AG08396 (cell line): ENCODE results near the gene RANBP3.
A peak's percentile ranks its signal among the peaks of the same experiment; 100 is the strongest.

Source experiments
- DNase-seq: peaks from one replicate; pipeline ENCODE4 v3.0.0; 2012; ENCODE audit warnings: low spot score, mixed read lengths

Gene RANBP3

DNA sequence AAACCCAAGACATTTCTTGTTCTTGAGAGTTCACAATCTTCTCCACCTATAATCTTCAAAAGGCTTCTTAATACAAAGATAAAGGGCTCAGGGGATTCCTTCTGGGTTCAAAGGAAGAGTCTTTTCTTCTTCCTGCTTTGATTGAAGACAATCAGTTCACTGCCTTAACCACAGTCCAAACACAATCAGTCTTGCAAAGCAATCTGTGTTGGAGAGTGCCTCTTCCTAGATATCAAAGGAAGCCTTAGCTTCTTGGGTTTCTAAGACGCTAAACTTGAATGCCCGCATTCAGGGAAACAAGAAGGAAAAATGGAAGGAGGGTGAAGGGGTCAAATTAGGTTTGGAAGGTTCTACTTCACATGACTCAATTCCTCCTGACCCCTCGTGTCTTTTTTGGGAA lies 27.2 kb downstream of the RANBP3 start:
- DNase-seq, result no peak

DNA sequence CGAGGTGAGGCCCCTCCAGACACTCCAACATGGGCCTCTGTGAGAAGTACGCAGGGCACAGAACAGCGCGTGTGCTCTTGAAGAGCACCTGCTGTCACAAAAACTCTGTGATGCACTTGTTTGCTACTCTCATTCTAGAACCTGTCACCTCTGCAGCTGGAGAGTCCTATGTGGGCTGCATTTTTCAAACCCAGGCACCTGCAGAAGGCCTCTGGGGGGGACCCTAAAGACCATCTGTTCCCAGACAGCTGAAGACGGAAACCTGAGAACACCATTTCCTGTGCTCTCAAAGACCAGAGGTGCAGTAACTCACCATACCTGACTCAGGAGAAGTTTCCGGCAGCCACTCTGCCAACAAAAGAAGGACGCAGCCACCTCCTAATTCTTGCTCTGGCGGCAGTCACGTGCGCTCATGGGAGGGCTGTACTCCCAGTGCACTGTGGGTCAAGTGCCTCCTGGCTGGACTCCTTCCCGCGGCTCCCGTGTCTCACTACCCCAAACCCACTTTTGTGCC lies 28.1 kb downstream of the RANBP3 start:
- DNase-seq, result no peak

DNA sequence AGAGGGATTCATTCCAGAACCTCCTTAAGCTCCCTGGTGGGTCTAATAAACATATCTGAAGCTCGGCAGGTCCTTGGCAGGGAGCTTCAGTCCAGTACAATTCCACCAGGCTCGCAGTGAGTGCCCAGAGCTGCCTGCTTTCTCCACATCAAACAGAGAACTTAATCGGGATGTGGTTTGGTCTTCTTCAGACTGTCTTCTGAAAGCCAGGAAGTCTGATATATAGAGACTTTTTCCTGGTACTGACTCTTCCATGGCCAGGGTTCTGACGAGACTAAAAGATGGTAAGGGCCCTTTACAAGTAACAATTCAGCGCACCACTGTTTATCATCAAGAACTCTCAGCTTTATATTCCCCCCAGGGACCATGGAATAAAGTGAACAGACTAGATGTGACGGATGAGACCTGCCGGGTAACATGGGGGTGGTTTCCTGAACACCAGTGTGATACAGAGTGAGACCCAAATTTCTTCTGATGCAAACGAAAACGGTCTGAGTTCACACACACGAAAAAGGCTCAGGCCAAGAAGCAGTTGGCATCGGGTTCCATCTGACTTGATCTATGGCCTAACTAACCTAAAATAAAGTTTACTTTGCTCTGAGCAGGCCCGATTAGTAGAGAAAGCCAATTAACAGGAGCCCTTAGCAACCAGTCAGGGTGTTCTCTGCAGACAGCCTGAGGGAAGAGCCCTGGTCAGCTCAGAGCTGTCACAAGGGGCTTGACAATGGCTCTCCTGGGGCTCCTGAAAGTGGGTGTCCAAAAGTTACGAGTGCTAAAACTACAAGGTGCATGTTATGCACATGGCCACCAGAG lies 29.0 kb downstream of the RANBP3 start:
- no peak for DNase-seq

DNA sequence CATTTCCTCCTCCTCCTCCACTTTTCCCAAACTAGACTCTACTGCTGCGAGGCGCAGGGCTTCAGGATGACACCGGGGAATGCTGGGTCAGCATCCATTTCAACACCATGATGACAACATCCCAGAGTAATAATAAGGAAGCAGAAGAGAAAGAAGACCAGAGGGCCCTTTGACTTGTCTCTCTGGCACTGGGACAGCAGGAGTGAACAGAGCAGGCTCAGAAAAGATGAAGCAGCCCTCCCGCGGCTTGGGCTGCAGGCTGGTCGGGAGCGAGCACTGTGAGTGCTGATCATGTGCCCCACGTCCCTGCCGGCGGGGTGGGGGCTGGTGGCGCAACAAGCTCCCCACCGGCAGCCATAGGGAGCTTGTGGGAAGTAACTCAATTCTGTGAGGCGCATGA lies 30.5 kb downstream of the RANBP3 start:
- no peak for DNase-seq

DNA sequence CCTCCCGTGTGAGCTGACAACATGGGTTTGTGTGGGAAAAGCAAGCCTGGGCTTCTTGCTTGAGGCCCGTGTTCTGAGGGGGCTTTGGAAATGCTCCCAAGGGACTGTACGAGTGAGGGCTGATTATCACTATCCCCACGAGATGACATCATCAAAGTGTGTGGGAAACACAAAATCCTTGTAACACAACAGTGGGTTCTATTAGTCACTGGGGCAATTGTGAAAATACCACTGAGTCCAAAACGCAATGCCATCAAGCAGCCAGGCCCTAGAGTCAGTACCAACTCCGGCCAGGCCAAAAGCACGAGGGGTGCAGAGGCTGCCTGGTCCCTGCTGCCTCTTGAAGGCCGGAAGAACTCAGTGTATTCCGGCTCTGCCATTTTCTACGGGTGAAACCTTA lies 34.3 kb downstream of the RANBP3 start:
- peak; percentile 50 for DNase-seq

GRCh38 chr19:5943045-5943444 lies 34.9 kb downstream of the RANBP3 start:
- no peak for DNase-seq

DNA sequence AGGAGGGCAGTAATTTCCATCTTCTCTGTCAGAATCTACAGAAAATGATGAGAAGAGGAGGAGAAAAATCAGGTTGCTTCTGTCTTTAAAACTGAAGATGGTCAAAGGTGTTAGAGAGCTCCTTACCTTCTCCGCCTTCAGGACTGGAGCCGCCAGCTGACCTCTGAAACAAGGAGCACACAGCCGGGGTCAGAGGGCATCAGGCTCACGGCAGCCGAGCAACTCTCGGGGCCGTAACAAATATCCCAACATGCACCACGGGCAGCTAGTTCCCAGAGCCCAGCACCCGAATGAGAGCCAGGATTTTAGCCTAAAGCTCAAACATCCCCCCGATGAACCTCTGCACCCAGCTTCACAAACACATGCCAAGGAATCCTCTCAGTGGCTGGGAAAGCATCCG lies 36.3 kb downstream of the RANBP3 start:
- no peak for DNase-seq

- no peak for DNase-seq
These were observed 37.4 kb downstream of the RANBP3 start for GRCh38 chr19:5940260-5941208.

DNA sequence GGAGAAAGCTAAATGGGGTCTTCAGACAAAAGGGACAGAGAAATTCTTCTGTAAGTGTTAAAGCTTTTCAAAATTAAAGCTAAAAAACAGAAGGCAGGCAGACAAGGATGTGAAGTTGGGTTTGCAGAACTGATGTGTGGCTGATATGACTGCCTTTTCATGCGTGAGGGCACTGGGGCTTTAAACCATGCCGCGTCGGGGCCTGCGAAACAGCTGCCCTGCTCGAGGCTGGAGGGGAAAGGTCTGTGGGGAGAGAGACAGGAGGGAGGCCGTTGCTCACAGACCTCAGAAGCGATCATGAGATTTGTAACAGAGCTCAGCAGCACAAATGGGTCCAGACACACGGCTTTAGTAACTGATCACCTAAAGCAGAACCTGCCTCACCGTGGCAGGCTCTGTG lies 40.4 kb downstream of the RANBP3 start:
- DNase-seq, result no peak

DNA sequence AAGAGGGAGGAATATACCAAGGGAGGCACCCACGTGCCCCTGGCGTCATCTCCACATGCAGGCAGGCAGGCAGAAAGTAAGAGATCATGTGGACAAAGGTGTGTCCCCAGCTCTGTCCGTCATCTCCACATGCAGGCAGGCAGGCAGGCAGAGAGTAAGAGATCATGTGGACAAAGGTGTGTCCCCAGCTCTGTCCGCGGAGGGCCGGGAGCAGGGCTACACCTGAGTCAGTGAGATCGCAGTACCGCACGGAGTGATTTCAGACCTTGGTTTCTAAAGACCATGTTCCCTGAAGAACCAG lies 41.7 kb downstream of the RANBP3 start:
- DNase-seq, result no peak

- no peak for DNase-seq
These were observed 42.3 kb downstream of the RANBP3 start for GRCh38 chr19:5935473-5936291.

DNA sequence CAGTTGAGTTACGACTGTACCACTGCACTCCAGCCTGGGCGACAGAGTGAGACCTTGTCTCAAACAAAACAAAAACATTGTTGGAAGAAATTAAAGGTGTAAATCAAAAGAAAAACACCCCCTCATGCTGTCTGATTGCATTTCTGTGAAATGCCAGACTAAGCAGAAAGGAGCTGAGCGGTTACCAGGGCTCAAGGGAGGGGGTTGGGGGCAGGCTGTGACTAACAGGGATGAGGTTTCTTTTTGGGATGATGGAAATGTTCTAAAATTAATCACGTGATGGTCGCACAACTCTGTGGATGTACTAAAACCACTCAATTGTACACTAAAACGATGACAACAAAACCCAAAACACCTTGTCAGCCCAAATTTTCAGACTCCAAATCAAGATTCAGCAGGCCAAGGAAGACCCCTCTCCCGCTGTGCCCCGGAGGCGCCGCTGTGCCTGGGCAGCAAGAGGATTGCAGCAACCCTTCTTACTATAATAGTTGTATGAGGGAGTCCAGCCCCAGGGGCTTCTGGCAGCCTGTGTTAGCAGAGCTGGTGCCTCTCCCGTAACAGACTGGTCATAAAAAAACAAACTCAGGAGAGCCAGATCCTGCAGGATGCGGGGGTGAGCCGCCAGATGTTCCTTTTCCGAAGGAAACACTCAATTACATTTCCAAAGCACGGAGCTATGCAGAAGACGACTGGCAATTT lies 43.0 kb downstream of the RANBP3 start:
- peak; percentile 79 for DNase-seq

DNA sequence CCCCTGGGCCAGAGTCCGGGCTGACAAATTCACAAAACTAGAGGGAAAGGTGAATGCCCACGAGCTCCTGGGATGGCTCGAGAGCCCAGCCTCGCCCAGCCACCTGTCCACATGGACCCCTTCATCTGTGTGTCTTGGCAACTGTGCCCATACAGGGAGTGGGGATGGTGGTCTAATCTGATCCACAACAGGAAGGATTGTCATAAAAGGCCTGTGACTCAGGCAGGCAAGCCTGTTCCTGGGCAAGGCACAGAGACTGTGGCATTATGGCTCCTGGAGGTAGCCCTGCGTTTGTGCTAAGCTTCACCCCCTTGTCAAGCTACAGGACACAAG lies 43.9 kb downstream of the RANBP3 start:
- DNase-seq, result no peak

DNA sequence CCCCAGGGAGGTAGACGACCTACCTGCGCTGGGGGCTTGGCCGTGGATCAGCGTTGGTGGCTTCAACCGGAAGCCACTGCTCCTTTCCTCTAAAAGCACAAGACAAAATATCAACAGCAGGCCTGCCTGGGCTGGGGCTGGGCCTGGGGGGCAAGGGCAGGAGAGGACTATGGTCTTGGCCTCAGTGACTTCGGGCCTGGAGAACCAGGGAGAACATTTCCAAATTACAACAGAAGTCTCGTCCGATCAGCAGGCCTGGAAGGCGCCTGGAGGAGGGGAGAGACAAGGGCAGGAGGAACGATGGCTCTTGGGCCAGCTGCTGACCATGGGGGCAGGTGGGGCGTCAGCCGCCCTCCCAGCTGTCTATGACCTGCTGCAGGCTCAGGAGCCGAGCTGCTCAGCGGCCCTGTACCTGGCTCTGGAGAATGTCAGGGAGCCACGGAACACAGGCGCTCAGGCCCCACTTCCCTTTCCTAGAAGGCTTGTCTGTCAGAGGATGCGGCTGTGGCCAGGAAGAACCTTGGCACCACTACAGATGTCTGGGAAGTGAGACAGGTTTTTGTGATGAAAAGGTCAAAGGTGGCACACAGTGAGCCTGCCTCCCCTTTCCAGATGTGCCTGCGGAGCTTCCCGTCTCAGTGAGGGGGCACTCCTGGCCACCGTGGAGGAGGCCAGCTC lies 44.4 kb downstream of the RANBP3 start:
- no peak for DNase-seq

GRCh38 chr19:5932609-5933262 lies 45.2 kb downstream of the RANBP3 start:
- DNase-seq, result no peak

- no peak for DNase-seq
These were observed 45.8 kb downstream of the RANBP3 start for GRCh38 chr19:5932146-5932545.

DNA sequence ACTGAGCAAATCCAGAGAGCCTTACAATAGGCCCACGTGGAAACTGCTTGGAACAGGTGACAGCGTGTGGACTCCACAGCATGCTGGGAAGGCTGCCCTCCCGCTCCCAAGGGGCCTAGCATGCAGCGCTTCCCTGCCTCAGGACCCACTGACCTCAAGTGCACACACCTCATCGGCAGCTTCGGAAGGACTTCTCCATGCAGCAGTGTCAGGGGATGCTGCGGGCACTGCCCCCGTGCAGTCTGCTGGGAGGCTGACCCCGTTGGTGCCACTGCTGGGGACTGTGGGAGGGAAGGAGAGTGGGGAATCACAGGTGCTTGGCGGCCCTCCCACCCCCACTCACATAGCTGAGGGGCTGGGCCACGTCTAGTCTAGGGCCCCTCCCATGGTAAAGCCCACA lies 46.7 kb downstream of the RANBP3 start:
- DNase-seq, result no peak

- DNase-seq, result no peak
These were observed 48.3 kb downstream of the RANBP3 start for GRCh38 chr19:5929625-5930024.

- DNase-seq, result no peak
These were observed 48.8 kb downstream of the RANBP3 start for GRCh38 chr19:5929179-5929578.

GRCh38 chr19:5927441-5927821 lies 50.5 kb downstream of the RANBP3 start:
- DNase-seq, result no peak
